HepG2 (cell line): ENCODE results near the gene RUNX2. TPM values are rescaled to one million over a fixed set of nuclear protein-coding genes. Genes with fewer than 3 reads are reported as not detected.

Experiments used
- ATAC-seq: fragments of 200-7000 bp; cut with Tn5 transposase; 3 replicates; pipeline ENCODE4 v1.9.1; 2020; ENCODE audit warnings: mild to moderate bottlenecking, moderate library complexity
- BruUV-seq: library from RNA; stranded (reverse); fragments of 400-500 nt; replicated peaks from 2 replicates; lab custom pipeline; 2021; lab: Mats Ljungman, UMichigan
- CTCF ChIA-PET: fragments of 300-600 bp; formaldehyde crosslinking; extraction: SDS; loops from one replicate; lab custom pipeline; 2021; ENCODE audit warnings: low total read pairs, inconsistent platforms, low intra/inter-chr PET ratio; lab: Yijun Ruan, JAX
- POLR2A ChIA-PET: fragments of 350-600 bp; sonication (Branson Sonifier 250); formaldehyde crosslinking; loops from one replicate; lab custom pipeline; 2020; ENCODE audit warnings: antibody characterized with exemption, inconsistent platforms; lab: Yijun Ruan, JAX
- DNase-seq: peaks from one replicate; pipeline ENCODE4 v3.0.0-alpha.2; 2015; ENCODE audit warnings: low spot score
- FAIRE-seq: peaks from 3 replicates; lab custom pipeline; 2011; peaks lifted over from hg19 to GRCh38; lab: Jason Lieb, UNC
- H2AFZ ChIP-seq: one replicate; pipeline ENCODE4 v1.6.1; 2011; ENCODE audit warnings: low read length, inconsistent platforms
- H3K27ac ChIP-seq: fragments of 300-600 bp; 3 replicates; pipeline ENCODE4 v1.8.0; 2011; ENCODE audit warnings: mixed run types, mild to moderate bottlenecking, mixed read lengths, low read length, inconsistent platforms; ENCODE audit not compliant: insufficient read depth; ENCODE audit errors: extremely low read length
- H3K27me3 ChIP-seq, 2 experiments: fragments of 200-600 bp in 1 of 2; 2 replicates in 1 of 2; 3 replicates in 1 of 2; pipeline versions ENCODE4 v1.6.0 to v1.8.0; 2011; ENCODE audit warnings: low read length in 2 of 2, mild to moderate bottlenecking in 2 of 2, moderate library complexity in 2 of 2, inconsistent platforms in 1 of 2; ENCODE audit not compliant: insufficient read depth in 2 of 2, control insufficient read depth in 1 of 2
- H3K36me3 ChIP-seq, 2 experiments: fragments of 200-600 bp in 1 of 2; replicated peaks in 1 of 2; 2 replicates in 1 of 2; 3 replicates in 1 of 2; pipeline versions ENCODE4 v1.5.1 to v1.8.0; 2011; ENCODE audit warnings: low read length in 2 of 2, inconsistent platforms in 1 of 2; ENCODE audit not compliant: insufficient read depth in 2 of 2, control insufficient read depth in 1 of 2
- H3K4me1 ChIP-seq: 2 replicates; pipeline ENCODE4 v1.5.1; 2012; ENCODE audit warnings: low read length, inconsistent platforms; ENCODE audit not compliant: insufficient read depth
- H3K4me2 ChIP-seq: 2 replicates; pipeline ENCODE4 v1.6.0; 2011; ENCODE audit warnings: low read depth, low read length, inconsistent platforms
- H3K4me3 ChIP-seq, 3 experiments: fragments of 200-600 bp in 1 of 3; sonication (generic), shearing (Covaris generic) in 1 of 3; replicated peaks in 1 of 3; 2 replicates each; pipeline ENCODE4 v1.5.1; 2011 to 2016; ENCODE audit warnings: low read length in 3 of 3, inconsistent platforms in 2 of 3, low read depth in 2 of 3, mild to moderate bottlenecking in 2 of 3, control low read depth in 1 of 3, mixed read lengths in 1 of 3; ENCODE audit not compliant: insufficient read depth in 1 of 3
- H3K79me2 ChIP-seq: one replicate; pipeline ENCODE4 v1.6.1; 2011; ENCODE audit warnings: low read length, inconsistent platforms; ENCODE audit not compliant: insufficient read depth
- H3K9ac ChIP-seq: 2 replicates; pipeline ENCODE4 v1.6.0; 2011; ENCODE audit warnings: mild to moderate bottlenecking, low read depth, low read length, inconsistent platforms; ENCODE audit not compliant: insufficient read depth
- H3K9me3 ChIP-seq: 2 replicates; pipeline ENCODE4 v1.5.1; 2012; ENCODE audit warnings: mild to moderate bottlenecking, low read length
- H4K20me1 ChIP-seq: 2 replicates; pipeline ENCODE4 v1.6.0; 2011; ENCODE audit warnings: inconsistent platforms, mild to moderate bottlenecking, low read length, moderate library complexity; ENCODE audit not compliant: insufficient read depth
- ATAD3A ChIP-seq: sonication (generic); formaldehyde crosslinking; IDR thresholded peaks from 2 replicates; pipeline ENCODE4 v1.4.0; 2020; ENCODE audit warnings: missing genetic modification reagents
- BRD4 ChIP-seq: sonication (generic); formaldehyde crosslinking; IDR thresholded peaks from 2 replicates; pipeline ENCODE4 v1.4.0; 2020; ENCODE audit warnings: missing genetic modification reagents
- CEBPB ChIP-seq: IDR thresholded peaks from 2 replicates; pipeline ENCODE4 v1.6.1; 2011; ENCODE audit warnings: low read depth, low read length, improper control_type of control experiment, borderline replicate concordance
- FOXK1 ChIP-seq: sonication (generic); formaldehyde crosslinking; IDR thresholded peaks from 2 replicates; pipeline ENCODE4 v1.4.0; 2020; ENCODE audit warnings: low read depth, missing genetic modification reagents, borderline replicate concordance
- HNF4G ChIP-seq, 2 experiments: sonication (generic) in 1 of 2; formaldehyde crosslinking in 1 of 2; IDR thresholded peaks; 2 replicates each; pipeline versions ENCODE4 v1.4.0 to v1.6.1; 2011 to 2020; ENCODE audit warnings: borderline replicate concordance in 2 of 2, low read depth in 2 of 2, mild to moderate bottlenecking in 2 of 2, low read length in 1 of 2, missing genetic modification reagents in 1 of 2, moderate library complexity in 1 of 2
- MATR3 ChIP-seq: sonication (generic); formaldehyde crosslinking; IDR thresholded peaks from 2 replicates; pipeline ENCODE4 v1.4.0; 2020; ENCODE audit warnings: missing genetic modification reagents
- NCOA1 ChIP-seq: sonication (generic); formaldehyde crosslinking; IDR thresholded peaks from 2 replicates; pipeline ENCODE4 v1.9.0; 2021; ENCODE audit warnings: missing genetic modification reagents
- NCOR1 ChIP-seq: fragments of 200-600 bp; sonication (generic); IDR thresholded peaks from 2 replicates; pipeline ENCODE4 v1.7.0; 2017; ENCODE audit warnings: antibody characterized with exemption, low read length, borderline replicate concordance
- NFIB ChIP-seq: sonication (generic); formaldehyde crosslinking; IDR thresholded peaks from 2 replicates; pipeline ENCODE4 v1.9.0; 2021; ENCODE audit warnings: missing genetic modification reagents, mild to moderate bottlenecking, borderline replicate concordance
- NFYB ChIP-seq: sonication (generic); formaldehyde crosslinking; IDR thresholded peaks from 2 replicates; pipeline ENCODE4 v1.4.0; 2020; ENCODE audit warnings: missing genetic modification reagents
- PAWR ChIP-seq: sonication (generic); formaldehyde crosslinking; IDR thresholded peaks from 2 replicates; pipeline ENCODE4 v1.4.0; 2020; ENCODE audit warnings: missing genetic modification reagents, mild to moderate bottlenecking, borderline replicate concordance
- POLR2G ChIP-seq: fragments of 200-400 bp; formaldehyde crosslinking; IDR thresholded peaks from 2 replicates; pipeline ENCODE4 v1.6.1; 2018; ENCODE audit warnings: mild to moderate bottlenecking, low read depth, low read length, moderate library complexity
- RAD51 ChIP-seq: fragments of 450-650 bp; IDR thresholded peaks from 2 replicates; pipeline ENCODE4 v1.6.1; 2016; ENCODE audit warnings: borderline replicate concordance
- ZBTB1 ChIP-seq: sonication (generic); formaldehyde crosslinking; IDR thresholded peaks from 2 replicates; pipeline ENCODE4 v1.4.0; 2020; ENCODE audit warnings: missing genetic modification reagents, borderline replicate concordance
- ZNF251 ChIP-seq: sonication (generic); formaldehyde crosslinking; IDR thresholded peaks from 2 replicates; pipeline ENCODE4 v1.9.0; 2021; ENCODE audit warnings: mild to moderate bottlenecking, missing genetic modification reagents
- ZNF274 ChIP-seq: sonication (generic); formaldehyde crosslinking; IDR thresholded peaks from 2 replicates; pipeline ENCODE4 v1.5.1; 2020; ENCODE audit warnings: mild to moderate bottlenecking, missing genetic modification reagents
- ZNF33B ChIP-seq: sonication (generic); formaldehyde crosslinking; IDR thresholded peaks from 2 replicates; pipeline ENCODE4 v1.5.1; 2020; ENCODE audit warnings: mild to moderate bottlenecking, missing genetic modification reagents
- WGBS: methylation state at CpG from one replicate; pipeline ENCODE4 v1.1.6; 2017; ENCODE audit warnings: low lambda C conversion rate; 5-methylcytosine and 5-hydroxymethylcytosine counted together
- in situ Hi-C: cut with HindIII; loops from 2 replicates; pipeline ENCODE4 v1.10.0; 2017; ENCODE audit warnings: low pct_unique_long_range_greater_than_20kb; ENCODE audit not compliant: extremely low pct_ligation_motif_present
- intact Hi-C: fragments of 100-400 bp; cut with micrococcal nuclease; formaldehyde crosslinking; loops from one replicate; pipeline ENCODE4 v1.10.0; 2022; ENCODE audit not compliant: unreplicated experiment
- polyA plus RNA-seq, 8 experiments: library from polyadenylated mRNA; depleted of rRNA in 3 of 8; stranded (reverse) in 7 of 8; unstranded in 1 of 8; fragments of >200 nt; fragmentation: Illumina TruSeq in 4 of 8; extraction: Trizol in 4 of 8; gene quantifications; 2 replicates each; pipeline versions ENCODE4 v1.2.1 to v1.2.3, GENCODE V29; 2011 to 2016; ENCODE audit warnings: low read depth in 4 of 8, missing spikeins in 1 of 8, mixed read lengths in 1 of 8; ENCODE audit not compliant: insufficient read depth in 1 of 8
- total RNA-seq, 5 experiments: library from RNA; depleted of rRNA; stranded (reverse); fragments of >200 nt; fragmentation: Illumina TruSeq; extraction: Trizol; gene quantifications; 2 replicates each; pipeline ENCODE4 v1.2.3, GENCODE V29; 2016; ENCODE audit warnings: low read depth in 1 of 5

Gene RUNX2
- total and polyA plus RNA-seq, 2 of the 13 experiments (the other 11 are each of a cell fraction or from before 2014, with no cell fraction given) = not detected

- Histone ChIP-seq H3K27me3 (peaks cover 0 to 11% of the 10 kb centered on the region in 2 experiments; a peak in 4 of 5 replicates), H4K20me1 (no peaks in the 10 kb centered on the region), H3K9me3 (no peaks in the 10 kb centered on the region), H3K27ac (no peak overlapping the region), H3K4me2 (no peak overlapping the region), H3K9ac (no peak overlapping the region), H3K36me3 (no peaks in the 10 kb centered on the region), H3K4me1 (no peaks in the 10 kb centered on the region), H2AFZ (no peak overlapping the region), H3K79me2 (no peaks in the 10 kb centered on the region), H3K4me3 (no peak overlapping the region)
- FAIRE-seq = no peak
- no peak for ATAC-seq
- CTCF ChIA-PET = no interaction called here
- no peak for DNase-seq
- in situ Hi-C loops = no loop called here
- intact Hi-C loops = no loop called here
- TF ChIP-seq NFYB (CRISPR knock-in tag) (no peak), MATR3 (no peak), RAD51 (no peak), ATAD3A (CRISPR knock-in tag) (no peak), NFIB (CRISPR knock-in tag) (no peak)
- BruUV-seq = no TSS peak
- POLR2A ChIA-PET = no interaction called here
Observed at GRCh38 chr6:45657226-45657625, 329.1 kb downstream of the RUNX2 start.

GRCh38 chr6:45658400-45658799 lies 330.3 kb downstream of the RUNX2 start:
- no peak overlapping the region for H3K4me2 ChIP-seq
- no peak overlapping the region for H3K27ac ChIP-seq
- DNase-seq = no peak
- H3K9ac ChIP-seq = no peak overlapping the region
- ChIA-PET POLR2A (no interaction called here), CTCF (no interaction called here)
- no peak overlapping the region for H2AFZ ChIP-seq
- TF ChIP-seq ZNF274 (CRISPR knock-in tag) = no peak
- TF ChIP-seq HNF4G (IDR thresholded peaks at IDR 0.05; ENCODE audit: borderline replicate concordance, low read depth, low read length) = no peak
- TF ChIP-seq HNF4G (CRISPR knock-in tag; IDR thresholded peaks at IDR 0.05; ENCODE audit: borderline replicate concordance, low read depth) = no peak
- no peak for TF ChIP-seq ZBTB1
- no peak for TF ChIP-seq BRD4 (CRISPR knock-in tag)
- TF ChIP-seq NCOR1 = no peak
- no peak for TF ChIP-seq FOXK1
- TF ChIP-seq CEBPB = no peak
- TF ChIP-seq NCOA1 = no peak
- no peak for TF ChIP-seq POLR2G
- TF ChIP-seq ZNF251 (CRISPR knock-in tag) = no peak
- no peak for TF ChIP-seq ZNF33B
- TF ChIP-seq PAWR = no peak
- no peak overlapping the region for H3K4me3 ChIP-seq
- in situ Hi-C loops = no loop called here
- ATAC-seq = no peak
- H3K36me3 ChIP-seq = no peaks in the 10 kb centered on the region
- no TSS peak for BruUV-seq
- H3K27me3 ChIP-seq = peaks cover 6 to 19% of the 10 kb centered on the region in 2 experiments
- no peak for FAIRE-seq
- H3K9me3 ChIP-seq = no peaks in the 10 kb centered on the region
- WGBS = 8% methylated on average over 1 of the region's 1 CpG
- no peaks in the 10 kb centered on the region for H3K4me1 ChIP-seq
- no peaks in the 10 kb centered on the region for H4K20me1 ChIP-seq
- intact Hi-C loops = no loop called here
- no peaks in the 10 kb centered on the region for H3K79me2 ChIP-seq
